ENCODE data around the gene LCOR.
"Not testable (repeated sequence)": the region's sequence is repeated elsewhere in the genome, so short reads cannot be mapped to it uniquely, and the experiment has no call there.

LCOR gene

GRCh38 chr10:97015240-97015639, 183.1 kb downstream of the LCOR start:
- FAIRE-seq: no peak

DNA sequence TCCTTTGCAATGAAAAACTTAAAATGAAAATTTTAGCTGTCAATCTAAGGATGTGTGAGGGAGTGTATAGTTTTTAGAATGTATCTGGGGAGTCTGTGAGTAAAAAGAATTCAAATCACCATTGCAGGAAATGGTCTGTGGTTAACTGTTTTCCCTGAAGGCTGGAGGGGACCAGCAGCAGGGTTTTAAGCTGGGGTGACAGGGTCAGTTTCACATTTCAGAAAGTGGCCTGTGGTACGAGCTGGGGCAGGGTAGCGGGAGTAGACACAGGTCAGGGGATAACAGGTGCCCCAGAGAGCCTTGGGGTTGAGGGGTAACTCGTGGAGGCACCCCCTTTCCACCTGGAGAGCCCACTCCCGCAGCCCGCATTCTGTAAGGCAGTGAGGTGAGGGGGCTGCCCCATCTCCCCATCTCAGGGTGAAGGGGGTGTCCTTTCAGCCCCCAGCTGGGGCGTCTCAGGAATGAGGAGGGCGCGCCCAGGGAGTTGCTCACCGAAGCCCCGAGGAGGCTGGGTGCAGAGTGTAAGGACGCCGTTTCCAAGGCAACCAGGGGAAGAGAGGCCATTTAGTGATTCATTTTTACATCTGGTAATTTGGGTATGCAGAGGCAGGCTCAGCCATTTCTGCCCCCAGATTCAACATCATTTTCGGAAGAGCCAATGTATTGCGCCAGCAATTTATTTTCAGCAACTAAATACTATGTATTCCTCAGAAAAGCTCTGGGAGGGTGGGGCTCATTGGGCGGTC, 184.8 kb downstream of the LCOR start:
- FAIRE-seq: no peak

DNA sequence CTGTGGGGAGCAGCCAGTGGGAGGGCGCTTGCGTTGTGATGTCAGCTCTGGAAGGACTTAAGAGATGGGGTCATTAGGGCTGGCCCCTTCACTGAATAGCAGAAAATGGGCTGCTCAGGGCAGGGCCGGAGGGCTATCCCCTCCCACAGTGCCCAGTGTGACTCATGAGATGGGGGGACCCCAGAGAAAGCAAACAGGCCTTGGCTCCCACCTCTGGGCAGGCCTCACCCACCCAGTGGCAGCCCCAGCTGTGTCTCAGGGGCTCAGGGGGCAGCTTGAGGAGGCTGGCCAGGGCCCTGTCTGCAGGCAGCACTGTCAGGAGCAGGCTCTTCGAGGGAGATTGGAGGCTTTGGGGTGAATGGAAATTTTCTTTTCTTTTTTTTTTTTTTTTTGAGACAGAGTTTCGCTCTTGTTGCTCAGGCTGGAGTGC, 185.4 kb downstream of the LCOR start:
- no peak for FAIRE-seq

DNA sequence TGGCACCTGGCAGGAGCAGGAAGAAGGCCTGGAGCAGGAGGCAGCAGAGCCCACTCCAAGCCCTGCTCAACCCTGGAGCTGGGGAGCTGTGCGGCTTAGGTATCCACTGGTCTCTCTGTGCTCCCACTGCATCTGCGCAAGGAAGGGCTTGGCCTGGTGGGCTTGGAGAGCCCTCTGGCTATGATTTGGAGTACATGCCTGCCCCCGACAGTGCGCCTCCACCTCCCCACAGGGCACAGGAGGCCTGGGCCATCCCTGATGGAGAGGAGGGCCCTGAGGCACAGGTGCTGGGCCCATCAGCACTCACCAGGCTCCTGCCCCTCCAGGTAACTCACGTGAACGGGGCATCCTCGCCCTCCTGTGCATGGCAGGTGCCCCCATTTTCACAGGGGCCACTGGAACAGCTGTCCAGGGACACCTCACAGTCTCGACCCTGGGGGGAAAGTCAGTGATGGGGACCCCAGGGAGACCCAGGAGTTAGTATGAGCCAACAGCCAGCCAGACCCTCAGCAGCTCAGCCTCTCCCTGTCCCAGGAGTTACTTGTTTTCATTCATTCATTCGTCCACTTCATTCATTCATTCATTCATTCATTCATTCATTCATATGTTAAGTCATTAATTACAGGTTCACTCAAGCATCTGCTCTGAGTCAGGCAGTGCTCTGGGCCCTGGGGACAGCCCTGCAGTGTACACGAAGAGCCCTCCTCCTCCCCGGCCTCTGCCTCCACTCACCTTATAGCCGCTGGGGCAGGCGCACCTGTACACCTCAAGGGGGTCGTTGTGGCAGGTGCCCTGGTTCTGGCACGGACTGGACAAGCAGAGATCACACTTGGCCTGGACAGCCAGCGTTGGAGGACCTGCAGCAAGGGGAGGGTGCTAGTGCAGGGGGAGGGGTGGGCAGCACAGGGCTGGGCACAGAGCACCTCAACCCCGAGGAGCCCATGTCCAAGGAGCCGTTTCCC, 186.4 kb downstream of the LCOR start:
- FAIRE-seq: no peak

DNA sequence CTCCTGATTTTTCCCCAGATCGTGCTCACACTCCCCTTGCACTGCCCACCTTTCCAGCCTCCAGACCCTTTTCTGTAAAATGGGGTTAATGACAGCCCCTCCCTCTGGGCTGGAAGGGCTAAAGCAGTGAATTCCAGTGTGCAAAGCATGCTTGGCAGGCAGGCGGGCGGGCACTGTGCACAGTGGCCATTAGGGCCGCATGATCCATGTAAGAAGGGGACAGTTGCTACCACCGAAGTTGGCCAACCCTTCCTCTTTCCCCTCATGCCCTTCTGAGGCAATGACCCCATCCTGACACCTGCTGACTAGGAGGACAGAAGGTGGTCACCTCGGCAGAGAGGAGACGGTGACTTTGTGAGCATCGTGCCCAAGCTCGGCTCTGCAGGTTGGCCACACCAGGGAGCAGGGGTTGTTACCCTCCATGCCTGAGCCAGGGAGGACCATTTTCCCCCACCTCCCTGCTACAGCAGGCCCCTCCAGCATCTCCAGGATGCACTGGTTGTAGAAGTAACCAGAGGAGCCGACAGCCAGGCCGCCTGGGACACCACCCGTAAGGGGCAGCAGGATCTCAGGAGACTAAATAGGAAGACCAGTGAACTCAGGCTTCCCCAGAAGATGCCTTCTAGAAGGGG, 187.2 kb downstream of the LCOR start:
- no peak for FAIRE-seq

DNA sequence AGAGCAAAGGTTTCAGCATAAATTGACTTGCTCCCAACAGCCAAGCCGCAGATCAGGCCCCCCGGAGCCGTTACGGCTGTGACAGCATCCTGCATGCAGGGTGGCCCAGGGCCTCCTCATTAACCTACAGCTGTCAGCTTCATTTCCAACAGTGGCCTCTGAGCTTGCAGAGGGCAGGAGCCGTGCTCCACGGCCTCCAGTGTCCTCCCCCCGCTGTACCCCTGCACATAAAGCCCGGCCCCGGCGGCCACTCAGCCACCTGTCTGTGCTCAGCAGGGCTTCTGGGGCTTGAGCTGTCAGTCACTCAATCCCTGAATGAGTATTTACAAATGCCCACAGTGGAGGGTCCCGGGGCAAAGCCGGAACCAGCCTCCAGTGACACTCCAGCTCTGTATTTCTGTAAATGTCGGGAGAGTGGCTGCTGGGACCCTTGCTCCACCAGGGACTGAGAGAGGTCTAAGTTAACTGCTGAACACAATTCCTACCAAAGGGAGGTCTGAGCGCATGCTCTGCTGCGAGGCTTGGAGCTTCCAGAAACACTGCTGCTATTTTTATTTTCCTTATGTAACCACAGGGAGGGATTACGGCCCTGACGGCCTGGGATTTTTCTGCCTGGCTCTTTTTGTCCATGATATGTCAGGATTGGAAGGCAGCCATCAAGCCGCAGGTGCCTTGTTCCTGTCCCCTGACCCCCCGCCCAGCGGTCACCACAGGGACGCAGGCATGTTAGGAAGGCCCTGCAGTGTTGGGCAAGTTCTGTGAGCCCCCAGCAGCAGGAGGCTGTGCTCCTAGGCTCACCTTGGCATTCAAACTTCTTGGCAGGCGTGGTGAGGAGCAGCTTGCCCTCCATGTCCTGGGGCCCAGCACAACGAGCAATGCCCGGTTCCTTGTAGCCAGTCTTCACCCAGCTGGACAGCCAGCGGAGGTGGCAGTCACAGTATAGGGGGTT, 188.6 kb downstream of the LCOR start:
- FAIRE-seq: no peak

GRCh38 chr10:97022616-97023015, 190.5 kb downstream of the LCOR start:
- FAIRE-seq: no peak

- no peak for FAIRE-seq
Observed at GRCh38 chr10:97023401-97024167, 191.5 kb downstream of the LCOR start.

GRCh38 chr10:97024168-97025073, 192.3 kb downstream of the LCOR start:
- peak; percentile 92 for FAIRE-seq

DNA sequence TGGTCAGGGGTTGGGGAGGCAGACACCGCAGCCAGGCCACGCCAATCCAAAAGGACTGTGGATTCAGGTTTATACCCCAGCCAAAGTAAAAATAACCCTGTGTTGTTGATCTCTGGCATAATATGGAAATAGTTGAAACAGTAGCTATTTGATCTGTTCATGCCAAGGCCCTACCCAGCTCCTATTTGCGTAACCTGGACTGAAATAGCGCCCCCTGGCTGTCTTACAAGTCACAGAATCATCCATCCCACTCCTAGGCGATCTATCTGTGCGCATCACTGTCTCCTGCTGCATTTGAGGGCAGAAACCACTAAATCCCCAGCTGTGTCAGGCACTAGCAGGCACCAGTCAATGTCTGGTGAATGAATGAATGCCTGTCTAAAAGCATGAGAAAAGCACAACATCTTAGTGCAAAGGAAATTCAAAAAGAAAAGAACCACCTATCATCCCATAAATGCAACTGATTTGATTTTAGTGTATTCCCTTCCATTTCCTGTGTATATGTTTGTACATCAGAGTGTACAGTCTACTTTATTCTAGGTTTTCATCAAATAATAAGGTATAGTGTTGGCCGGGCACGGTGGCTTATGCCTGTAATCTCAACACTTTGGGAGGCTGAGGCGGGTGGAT, 193.6 kb downstream of the LCOR start:
- peak; percentile 28 for FAIRE-seq

- no peak for FAIRE-seq
Observed at GRCh38 chr10:97028126-97028831, 196.2 kb downstream of the LCOR start.

DNA sequence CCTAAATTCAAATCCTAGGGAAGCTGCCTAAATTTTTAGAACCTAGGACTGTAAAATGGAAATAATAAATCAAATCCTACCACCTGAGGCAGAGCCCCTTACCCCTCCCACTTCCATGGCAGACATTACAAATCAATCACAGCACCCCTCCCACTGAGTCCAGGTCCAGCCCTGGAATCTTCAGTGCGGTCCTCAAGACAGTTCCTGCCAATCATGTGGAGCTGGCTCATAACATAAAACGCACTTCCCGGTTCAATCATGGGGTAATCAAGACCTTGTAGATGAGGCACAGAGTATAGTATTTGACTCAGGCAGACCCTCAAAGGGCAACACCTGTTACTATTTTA, 196.7 kb downstream of the LCOR start:
- FAIRE-seq: no peak

DNA sequence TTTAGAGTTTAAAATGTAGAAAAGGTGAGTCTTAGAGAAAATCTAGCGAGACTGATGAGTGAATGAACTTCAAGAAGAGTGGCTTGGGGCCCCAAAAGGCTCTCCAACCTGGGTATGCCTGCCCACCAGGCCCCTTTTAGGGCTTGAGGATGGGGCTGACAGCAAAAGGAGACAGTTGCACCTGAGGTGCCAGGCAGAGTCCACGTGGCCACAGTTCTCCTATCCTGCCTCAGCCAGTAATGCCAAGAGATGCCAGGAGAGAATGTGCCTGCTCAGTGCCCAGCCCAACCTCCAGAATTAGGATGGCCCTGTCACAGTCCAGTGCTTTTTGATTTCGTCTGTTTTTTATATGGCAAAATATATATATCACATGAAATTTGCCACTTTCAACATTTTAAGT, 197.2 kb downstream of the LCOR start:
- FAIRE-seq: no peak

DNA sequence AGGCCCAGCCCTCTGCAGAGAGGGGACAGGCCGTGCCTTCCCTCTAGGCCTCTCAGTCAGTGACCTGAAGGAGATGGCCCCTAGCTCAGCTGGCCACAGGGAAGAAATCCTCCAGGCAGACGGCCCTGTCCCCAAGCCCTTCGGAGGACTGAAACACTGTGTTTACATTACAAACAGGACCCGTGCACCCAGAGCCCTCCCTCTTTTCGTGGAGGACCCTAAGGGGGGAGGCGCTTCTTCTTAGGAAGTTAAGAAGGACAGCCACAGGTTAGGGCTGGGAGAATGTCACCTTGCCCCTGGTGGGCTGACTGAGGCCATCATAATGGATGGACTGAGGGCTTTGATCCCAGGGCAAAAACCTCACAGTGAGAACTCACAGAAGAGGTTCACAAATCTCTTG, 198.8 kb downstream of the LCOR start:
- no peak for FAIRE-seq

- FAIRE-seq: no peak
Observed at GRCh38 chr10:97031459-97031858, 199.4 kb downstream of the LCOR start.

GRCh38 chr10:97032624-97033023, 200.5 kb downstream of the LCOR start:
- no peak for FAIRE-seq

DNA sequence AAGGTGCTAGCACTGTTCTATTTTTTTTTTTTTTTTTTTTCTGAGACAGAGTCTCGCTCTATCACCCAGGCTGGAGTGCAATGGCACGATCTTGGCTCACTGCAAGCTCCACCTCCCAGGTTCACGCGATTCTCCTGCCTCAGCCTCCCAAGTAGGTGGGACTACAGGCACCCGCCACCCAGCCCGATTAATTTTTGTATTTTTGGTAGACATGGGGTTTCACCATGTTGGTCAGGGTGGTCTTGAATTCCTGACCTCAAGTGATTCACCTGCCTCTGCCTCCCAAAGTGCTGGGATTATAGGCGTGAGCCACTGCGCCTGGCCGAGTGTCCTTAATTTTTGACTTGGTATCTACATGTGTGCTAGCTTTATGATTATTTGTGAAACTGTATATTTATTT, 201.7 kb downstream of the LCOR start:
- FAIRE-seq: not testable (repeated sequence)

- no peak for FAIRE-seq
Observed at GRCh38 chr10:97034301-97034700, 202.2 kb downstream of the LCOR start.

All from G401.6 (cell line).